GM12878 (cell line): ENCODE results near the gene LRRC51. TPM values are rescaled to one million over a fixed set of nuclear protein-coding genes. Genes with fewer than 3 reads are reported as not detected.

Experiments
- ATAC-seq: fragments of 200-7000 bp; cut with Tn5 transposase; 3 replicates; pipeline ENCODE4 v1.9.1; 2020; ENCODE audit warnings: mild to moderate bottlenecking, moderate library complexity
- BruUV-seq: library from RNA; stranded (reverse); fragments of 400-500 nt; replicated peaks from 2 replicates; lab custom pipeline; 2021; lab: Mats Ljungman, UMichigan
- CTCF ChIA-PET: fragments of 300-600 bp; sonication (Branson Sonifier 250); formaldehyde crosslinking; extraction: SDS; loops from one replicate; lab custom pipeline; 2021; ENCODE audit warnings: inconsistent platforms; lab: Yijun Ruan, JAX
- POLR2A ChIA-PET: fragments of 350-600 bp; formaldehyde crosslinking; extraction: SDS; loops from one replicate; lab custom pipeline; 2021; ENCODE audit warnings: inconsistent platforms; lab: Charles Lee
- RAD21 ChIA-PET: fragments of 300-600 bp; sonication (Branson Sonifier 250); formaldehyde crosslinking; loops from one replicate; lab custom pipeline; 2023; ENCODE audit warnings: antibody characterized with exemption; ENCODE audit not compliant: unreplicated experiment; lab: Charles Lee
- SMC1A ChIA-PET: fragments of 300-600 bp; sonication (Branson Sonifier 250); formaldehyde crosslinking; loops from one replicate; lab custom pipeline; 2023; ENCODE audit not compliant: unreplicated experiment, uncharacterized antibody; lab: Charles Lee
- DNase-seq: peaks from one replicate; pipeline ENCODE4 v3.0.0-alpha.2; 2011; ENCODE audit warnings: low read depth, low spot score
- FAIRE-seq: peaks from 3 replicates; lab custom pipeline; 2011; peaks lifted over from hg19 to GRCh38; lab: Jason Lieb, UNC
- H2AFZ ChIP-seq: 2 replicates; pipeline ENCODE4 v1.6.0; 2011; ENCODE audit warnings: low read depth, low read length, control low read depth; ENCODE audit not compliant: control insufficient read depth
- H3K27ac ChIP-seq: 2 replicates; pipeline ENCODE4 v1.5.1; 2011; ENCODE audit warnings: control low read depth; ENCODE audit not compliant: control insufficient read depth, insufficient read depth
- H3K27me3 ChIP-seq, 2 experiments: replicated peaks in 1 of 2; 2 replicates each; pipeline versions ENCODE4 v1.6.0 to v1.6.1; 2011; ENCODE audit warnings: low read length in 1 of 2; ENCODE audit not compliant: control insufficient read depth in 2 of 2, insufficient read depth in 2 of 2
- H3K36me3 ChIP-seq, 2 experiments: 2 replicates each; pipeline ENCODE4 v1.5.1; 2011; ENCODE audit warnings: low read length in 1 of 2; ENCODE audit not compliant: control insufficient read depth in 2 of 2, insufficient read depth in 2 of 2
- H3K4me1 ChIP-seq: 2 replicates; pipeline ENCODE4 v1.6.1; 2011; ENCODE audit warnings: mild to moderate bottlenecking, low read length, moderate library complexity, mixed read lengths; ENCODE audit not compliant: control insufficient read depth, insufficient read depth
- H3K4me2 ChIP-seq: 2 replicates; pipeline ENCODE4 v1.6.0; 2011; ENCODE audit warnings: control low read depth; ENCODE audit not compliant: control insufficient read depth, insufficient read depth
- H3K4me3 ChIP-seq: fragments of 200-600 bp; sonication (generic); 2 replicates; pipeline ENCODE4 v1.5.1; 2016
- H3K79me2 ChIP-seq: 2 replicates; pipeline ENCODE4 v1.6.0; 2011; ENCODE audit warnings: low read length; ENCODE audit not compliant: control insufficient read depth, insufficient read depth
- H3K9ac ChIP-seq: 2 replicates; pipeline ENCODE4 v1.8.0; 2011; ENCODE audit warnings: low read length, control low read depth, mixed read lengths; ENCODE audit not compliant: control insufficient read depth, insufficient read depth
- H3K9me3 ChIP-seq: replicated peaks from 3 replicates; pipeline ENCODE4 v1.5.1; 2011; ENCODE audit warnings: mild to moderate bottlenecking, low read length; ENCODE audit not compliant: control insufficient read depth, insufficient read depth
- H4K20me1 ChIP-seq: 2 replicates; pipeline ENCODE4 v1.6.0; 2011; ENCODE audit not compliant: control insufficient read depth, insufficient read depth
- BACH1 ChIP-seq: fragments of 450-650 bp; IDR thresholded peaks from 2 replicates; pipeline ENCODE4 v1.6.1; 2017; ENCODE audit warnings: mild to moderate bottlenecking, borderline replicate concordance
- CHD2 ChIP-seq: IDR thresholded peaks from 2 replicates; pipeline ENCODE4 v1.6.1; 2011; ENCODE audit warnings: low read depth, low read length, improper control_type of control experiment, borderline replicate concordance
- DPF2 ChIP-seq: fragments of 450-650 bp; IDR thresholded peaks from 2 replicates; pipeline ENCODE4 v1.6.1; 2017; ENCODE audit warnings: mild to moderate bottlenecking
- IKZF1 ChIP-seq: fragments of 450-650 bp; conservative IDR thresholded peaks from 2 replicates; pipeline ENCODE4 v1.6.1; 2017; ENCODE audit warnings: antibody characterized with exemption, mild to moderate bottlenecking
- JUND ChIP-seq: IDR thresholded peaks from 2 replicates; pipeline ENCODE4 v1.6.1; 2012; ENCODE audit warnings: low read depth, mild to moderate bottlenecking, low read length, improper control_type of control experiment, moderate library complexity
- LARP7 ChIP-seq: fragments of 450-650 bp; IDR thresholded peaks from 2 replicates; pipeline ENCODE4 v1.6.1; 2017; ENCODE audit warnings: mild to moderate bottlenecking
- NR2F1 ChIP-seq: fragments of 450-650 bp; conservative IDR thresholded peaks from 2 replicates; pipeline ENCODE4 v1.6.1; 2017; ENCODE audit warnings: mild to moderate bottlenecking
- POU2F2 ChIP-seq: IDR thresholded peaks from 3 replicates; pipeline ENCODE4 v1.6.1; 2011; ENCODE audit warnings: low read depth, mild to moderate bottlenecking, low read length, borderline replicate concordance
- RBBP5 ChIP-seq: fragments of 200-600 bp; sonication (generic); conservative IDR thresholded peaks from 2 replicates; pipeline ENCODE4 v1.6.1; 2016
- SIX5 ChIP-seq: IDR thresholded peaks from 2 replicates; pipeline ENCODE4 v1.6.1; 2011; ENCODE audit warnings: mild to moderate bottlenecking, low read depth, low read length, moderate library complexity; ENCODE audit not compliant: severe bottlenecking
- STAT1 ChIP-seq: fragments of 450-650 bp; conservative IDR thresholded peaks from 2 replicates; pipeline ENCODE4 v1.6.1; 2014; ENCODE audit warnings: antibody characterized with exemption, mild to moderate bottlenecking
- WRNIP1 ChIP-seq: IDR thresholded peaks from 2 replicates; pipeline ENCODE4 v1.6.1; 2011; ENCODE audit warnings: low read depth, low read length, improper control_type of control experiment, borderline replicate concordance
- ZNF384 ChIP-seq: IDR thresholded peaks from 2 replicates; pipeline ENCODE4 v1.6.1; 2012; ENCODE audit warnings: low read depth, mild to moderate bottlenecking, low read length, improper control_type of control experiment, borderline replicate concordance
- WGBS: methylation state at CpG from one replicate; pipeline ENCODE4 v1.1.6; 2016; ENCODE audit warnings: low lambda C conversion rate; ENCODE audit not compliant: insufficient replicate concordance, insufficient coverage; ENCODE audit errors: missing lambda C conversion rate; 5-methylcytosine and 5-hydroxymethylcytosine counted together
- in situ Hi-C: fragments of 300-500 bp; cut with MboI; formaldehyde crosslinking; loops from 9 replicates; pipeline ENCODE4 v1.14.3; 2018; ENCODE audit warnings: mixed read lengths
- intact Hi-C: fragments of 100-400 bp; cut with micrococcal nuclease; formaldehyde crosslinking; loops from one replicate; pipeline ENCODE4 v1.14.2; 2022; ENCODE audit not compliant: unreplicated experiment
- polyA plus RNA-seq, 11 experiments: library from polyadenylated mRNA; depleted of rRNA in 4 of 11; unstranded in 6 of 11; stranded (reverse) in 5 of 11; fragments of >200 nt; fragmentation: Nextera tagmentation in 4 of 11; fragmentation: Illumina TruSeq in 1 of 11; extraction: Ambion mirVana in 4 of 11; extraction: Trizol in 1 of 11; gene quantifications; 1 replicate in 1 of 11; 2 replicates in 10 of 11; pipeline versions ENCODE4 v1.2.1 to v1.2.3, GENCODE V29; 2011 to 2016; ENCODE audit warnings: inconsistent platforms in 2 of 11, missing spikeins in 2 of 11, low read depth in 1 of 11
- total RNA-seq, 4 experiments: library from RNA; depleted of rRNA in 3 of 4; stranded (reverse); fragments of >200 nt in 3 of 4; fragmentation: Illumina TruSeq in 1 of 4; extraction: Trizol in 1 of 4; gene quantifications; 2 replicates each; pipeline versions ENCODE4 v1.2.1 to v1.2.3, GENCODE V29; 2013 to 2021
- TF ChIP-seq, protein P1 (sequence below): fragments of 450-650 bp; formaldehyde crosslinking; IDR thresholded peaks from 2 replicates; pipeline ENCODE4 v1.4.0; 2022; ENCODE audit warnings: mild to moderate bottlenecking, moderate library complexity
- TF ChIP-seq, protein P2 (sequence below): fragments of 450-650 bp; formaldehyde crosslinking; IDR thresholded peaks from 2 replicates; pipeline ENCODE4 v1.4.0; 2020; ENCODE audit warnings: mild to moderate bottlenecking, moderate library complexity

Gene LRRC51
- total and polyA plus RNA-seq, 10 of the 15 experiments (the other 5 are each of a cell fraction or from before 2014, with no cell fraction given): 2.6 to 8.6 (median 5.4) TPM

DNA sequence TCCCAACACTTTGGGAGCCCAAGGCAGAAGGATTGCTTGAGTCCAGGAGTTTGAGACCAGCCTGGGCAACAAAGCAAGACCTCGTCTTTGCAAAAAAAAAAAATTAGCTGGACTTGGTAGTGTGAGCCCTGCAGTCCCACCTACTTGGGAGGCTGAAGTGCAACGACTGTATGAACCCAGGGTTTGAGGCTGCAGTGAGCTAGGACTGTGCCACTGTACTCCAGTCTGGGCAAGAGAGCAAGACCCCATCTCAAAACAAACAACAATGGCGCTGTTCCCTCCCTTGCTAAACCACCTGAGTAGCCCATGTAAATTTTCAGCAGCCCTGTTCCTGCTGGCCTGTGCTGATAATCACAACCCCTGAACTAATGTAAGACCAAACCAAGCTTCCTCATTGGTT is 19.4 kb downstream of the LRRC51 start:
- peaks cover 44% of the 10 kb centered on the region for H3K79me2 ChIP-seq
- intact Hi-C loops: no loop called here
- no peak overlapping the region for H2AFZ ChIP-seq
- H4K20me1 ChIP-seq: no peaks in the 10 kb centered on the region
- 68% methylated on average over 3 of the region's 3 CpGs for WGBS
- no peaks in the 10 kb centered on the region for H3K9me3 ChIP-seq
- peak overlapping the region; percentile 95 for H3K4me2 ChIP-seq
- SMC1A ChIA-PET: interaction anchor here (0.8 to 14.0 kb wide), 7 partner anchors 9 to 315 kb away, joined by 3 to 245 read pairs (median 6); partner anchors contain the start of gene ANAPC15
- BruUV-seq: no TSS peak
- CTCF ChIA-PET: interaction anchor here (1.1 to 14.0 kb wide), 5 partner anchors 9 to 73 kb away, joined by 3 to 416 read pairs (median 6); no protein-coding TSS in a partner anchor
- H3K27me3 ChIP-seq: no peaks in the 10 kb centered on the region
- peaks cover 21% of the 10 kb centered on the region for H3K4me1 ChIP-seq
- in situ Hi-C loops: no loop called here
- H3K27ac ChIP-seq: peak overlapping the region; percentile 57
- RAD21 ChIA-PET: interaction anchor here (0.8 to 2.9 kb wide), 6 partner anchors 9 to 331 kb away, joined by 3 to 14 read pairs (median 4); no protein-coding TSS in a partner anchor
- H3K36me3 ChIP-seq: peaks cover 16 to 18% of the 10 kb centered on the region in 2 experiments; a peak in 3 of 4 replicates
- FAIRE-seq: no peak
- DNase-seq: no peak
- POLR2A ChIA-PET: interaction anchor here (0.5 to 1.3 kb wide), 2 partner anchors 43 to 70 kb away, joined by 3 to 4 read pairs; no protein-coding TSS in a partner anchor
- ATAC-seq: no peak
- peak overlapping the region; percentile 15; the same call in 1 of the 2 replicates for H3K9ac ChIP-seq
- peak overlapping the region; percentile 94; the same call in 1 of the 2 replicates for H3K4me3 ChIP-seq
- TF ChIP-seq ZNF384: no peak
- TF ChIP-seq, protein P1, sequence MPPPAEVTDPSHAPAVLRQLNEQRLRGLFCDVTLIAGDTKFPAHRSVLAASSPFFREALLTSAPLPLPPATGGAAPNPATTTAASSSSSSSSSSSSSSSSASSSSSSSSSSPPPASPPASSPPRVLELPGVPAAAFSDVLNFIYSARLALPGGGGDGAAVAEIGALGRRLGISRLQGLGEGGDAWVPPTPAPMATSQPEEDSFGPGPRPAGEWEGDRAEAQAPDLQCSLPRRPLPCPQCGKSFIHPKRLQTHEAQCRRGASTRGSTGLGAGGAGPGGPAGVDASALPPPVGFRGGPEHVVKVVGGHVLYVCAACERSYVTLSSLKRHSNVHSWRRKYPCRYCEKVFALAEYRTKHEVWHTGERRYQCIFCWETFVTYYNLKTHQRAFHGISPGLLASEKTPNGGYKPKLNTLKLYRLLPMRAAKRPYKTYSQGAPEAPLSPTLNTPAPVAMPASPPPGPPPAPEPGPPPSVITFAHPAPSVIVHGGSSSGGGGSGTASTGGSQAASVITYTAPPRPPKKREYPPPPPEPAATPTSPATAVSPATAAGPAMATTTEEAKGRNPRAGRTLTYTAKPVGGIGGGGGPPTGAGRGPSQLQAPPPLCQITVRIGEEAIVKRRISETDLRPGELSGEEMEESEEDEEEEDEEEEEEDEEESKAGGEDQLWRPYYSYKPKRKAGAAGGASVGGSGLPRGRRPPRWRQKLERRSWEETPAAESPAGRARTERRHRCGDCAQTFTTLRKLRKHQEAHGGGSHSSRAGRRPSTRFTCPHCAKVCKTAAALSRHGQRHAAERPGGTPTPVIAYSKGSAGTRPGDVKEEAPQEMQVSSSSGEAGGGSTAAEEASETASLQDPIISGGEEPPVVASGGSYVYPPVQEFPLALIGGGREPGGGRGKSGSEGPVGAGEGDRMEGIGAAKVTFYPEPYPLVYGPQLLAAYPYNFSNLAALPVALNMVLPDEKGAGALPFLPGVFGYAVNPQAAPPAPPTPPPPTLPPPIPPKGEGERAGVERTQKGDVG: no peak
- TF ChIP-seq LARP7: no peak
- TF ChIP-seq JUND: no peak
- no peak for TF ChIP-seq POU2F2
- TF ChIP-seq SIX5: no peak
- no peak for TF ChIP-seq CHD2
- TF ChIP-seq STAT1: no peak
- no peak for TF ChIP-seq WRNIP1
- TF ChIP-seq, protein P2, sequence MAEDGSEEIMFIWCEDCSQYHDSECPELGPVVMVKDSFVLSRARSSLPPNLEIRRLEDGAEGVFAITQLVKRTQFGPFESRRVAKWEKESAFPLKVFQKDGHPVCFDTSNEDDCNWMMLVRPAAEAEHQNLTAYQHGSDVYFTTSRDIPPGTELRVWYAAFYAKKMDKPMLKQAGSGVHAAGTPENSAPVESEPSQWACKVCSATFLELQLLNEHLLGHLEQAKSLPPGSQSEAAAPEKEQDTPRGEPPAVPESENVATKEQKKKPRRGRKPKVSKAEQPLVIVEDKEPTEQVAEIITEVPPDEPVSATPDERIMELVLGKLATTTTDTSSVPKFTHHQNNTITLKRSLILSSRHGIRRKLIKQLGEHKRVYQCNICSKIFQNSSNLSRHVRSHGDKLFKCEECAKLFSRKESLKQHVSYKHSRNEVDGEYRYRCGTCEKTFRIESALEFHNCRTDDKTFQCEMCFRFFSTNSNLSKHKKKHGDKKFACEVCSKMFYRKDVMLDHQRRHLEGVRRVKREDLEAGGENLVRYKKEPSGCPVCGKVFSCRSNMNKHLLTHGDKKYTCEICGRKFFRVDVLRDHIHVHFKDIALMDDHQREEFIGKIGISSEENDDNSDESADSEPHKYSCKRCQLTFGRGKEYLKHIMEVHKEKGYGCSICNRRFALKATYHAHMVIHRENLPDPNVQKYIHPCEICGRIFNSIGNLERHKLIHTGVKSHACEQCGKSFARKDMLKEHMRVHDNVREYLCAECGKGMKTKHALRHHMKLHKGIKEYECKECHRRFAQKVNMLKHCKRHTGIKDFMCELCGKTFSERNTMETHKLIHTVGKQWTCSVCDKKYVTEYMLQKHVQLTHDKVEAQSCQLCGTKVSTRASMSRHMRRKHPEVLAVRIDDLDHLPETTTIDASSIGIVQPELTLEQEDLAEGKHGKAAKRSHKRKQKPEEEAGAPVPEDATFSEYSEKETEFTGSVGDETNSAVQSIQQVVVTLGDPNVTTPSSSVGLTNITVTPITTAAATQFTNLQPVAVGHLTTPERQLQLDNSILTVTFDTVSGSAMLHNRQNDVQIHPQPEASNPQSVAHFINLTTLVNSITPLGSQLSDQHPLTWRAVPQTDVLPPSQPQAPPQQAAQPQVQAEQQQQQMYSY (CRISPR knock-in tag): no peak
- TF ChIP-seq BACH1: no peak
- no peak for TF ChIP-seq IKZF1
- TF ChIP-seq RBBP5: no peak
- TF ChIP-seq NR2F1: no peak
- TF ChIP-seq DPF2: no peak
